T47D (cell line): ENCODE measurements around the gene ABHD1.
"Not testable (repeated sequence)": the region's sequence is repeated elsewhere in the genome, so short reads cannot be mapped to it uniquely, and the experiment has no call there.

Experiments
- DNase-seq, 2 experiments: peaks; one replicate each; pipeline versions ENCODE4 v3.0.0 to v3.0.0-alpha.2; 2011 to 2012; ENCODE audit warnings: low read depth in 1 of 2, low spot score in 1 of 2
- JUND ChIP-seq: IDR thresholded peaks from 2 replicates; pipeline ENCODE4 v1.6.1; 2012; ENCODE audit warnings: low read depth
- in situ Hi-C: cut with HindIII; loops from 2 replicates; pipeline ENCODE4 v1.10.0; 2016; ENCODE audit warnings: low sequenced_read_pairs, low pct_unique_long_range_greater_than_20kb

ABHD1 gene

DNA sequence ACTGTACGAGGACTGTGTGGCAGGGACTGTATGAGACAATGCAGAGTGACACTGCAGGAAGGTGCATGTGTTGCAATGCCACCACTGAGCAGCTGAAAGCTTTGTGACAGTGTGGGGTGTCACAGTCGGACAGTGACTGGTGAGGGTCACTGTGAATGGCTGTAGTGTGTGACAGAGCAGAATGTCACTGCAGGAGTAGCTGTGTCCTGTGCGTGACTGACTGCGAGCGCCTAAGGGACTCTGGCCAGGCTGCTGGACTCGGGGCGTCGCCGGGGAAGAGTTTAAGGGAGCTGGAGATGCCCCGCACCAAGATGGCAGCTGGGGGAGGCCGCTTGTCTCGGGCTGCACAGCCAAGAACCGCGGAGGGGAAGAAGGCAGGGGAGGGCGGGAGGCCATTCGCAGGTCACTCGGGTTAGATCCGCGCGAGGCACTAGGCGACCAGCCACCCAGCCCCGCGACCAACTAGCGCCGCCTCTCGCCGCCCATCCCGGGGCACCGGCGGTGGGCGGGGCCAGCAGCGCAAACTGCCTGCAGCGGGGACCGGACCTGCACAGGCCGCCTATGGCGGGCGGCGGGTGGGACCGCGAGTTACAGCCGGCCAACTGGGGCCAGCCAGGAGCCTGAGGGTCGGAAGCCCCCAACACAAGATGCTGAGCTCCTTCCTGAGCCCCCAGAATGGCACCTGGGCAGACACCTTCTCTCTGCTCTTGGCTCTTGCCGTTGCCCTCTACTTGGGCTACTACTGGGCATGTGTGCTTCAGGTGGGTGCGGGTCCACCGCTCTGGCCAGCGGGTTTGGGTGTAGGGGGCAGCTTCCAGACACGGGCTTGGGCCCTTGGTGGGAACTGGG, at the start of gene ABHD1:
ABHD1 (plus strand) TSS at position 514 of the 849 bp plus-strand sequence; CDS start at position 648, 134 bp downstream.
- DNase-seq = peak; percentile 39 to 51
- no peak for TF ChIP-seq JUND
- in situ Hi-C loops = no loop called here

DNA sequence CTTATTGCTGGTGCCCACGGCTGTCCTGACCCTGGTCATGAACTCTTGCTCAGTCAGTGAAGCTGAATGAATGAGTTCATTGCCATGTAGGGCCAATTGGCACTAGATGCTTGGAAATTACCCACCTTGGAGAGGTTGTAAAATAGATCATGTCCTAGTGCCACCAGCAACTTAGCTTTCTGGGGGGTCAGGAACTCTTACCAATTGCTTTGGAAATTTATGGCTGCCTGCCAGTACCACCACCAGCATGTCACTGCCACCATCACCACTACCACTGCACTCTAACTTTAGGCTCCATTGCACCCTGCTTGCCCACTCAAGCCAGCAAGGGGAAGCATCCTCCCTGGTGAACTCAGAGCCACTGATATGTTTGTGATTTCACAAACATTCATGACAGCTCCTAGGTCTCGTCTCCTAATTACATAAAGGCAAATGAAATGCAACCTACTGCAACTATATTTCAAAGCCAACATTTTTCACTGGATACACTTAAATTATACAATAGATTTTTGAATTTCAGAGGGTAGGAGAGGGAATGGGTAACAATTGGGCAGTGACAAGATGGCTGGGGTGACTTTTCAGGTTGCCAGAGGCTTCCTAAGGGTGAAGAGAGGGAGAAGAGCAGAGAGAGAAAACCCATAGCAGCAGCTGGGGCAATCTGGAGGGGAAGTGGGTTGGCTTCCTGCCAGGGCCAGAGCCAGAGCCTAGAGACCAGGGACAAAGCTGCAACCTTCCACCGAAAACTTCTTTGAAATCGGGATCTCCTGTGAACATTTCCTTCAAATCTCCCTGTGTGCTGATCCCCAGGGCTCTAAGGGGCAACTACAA, 48.7 kb upstream of the ABHD1 start:
- no peak for TF ChIP-seq JUND
- in situ Hi-C loops = no loop called here
- DNase-seq = no peak

DNA sequence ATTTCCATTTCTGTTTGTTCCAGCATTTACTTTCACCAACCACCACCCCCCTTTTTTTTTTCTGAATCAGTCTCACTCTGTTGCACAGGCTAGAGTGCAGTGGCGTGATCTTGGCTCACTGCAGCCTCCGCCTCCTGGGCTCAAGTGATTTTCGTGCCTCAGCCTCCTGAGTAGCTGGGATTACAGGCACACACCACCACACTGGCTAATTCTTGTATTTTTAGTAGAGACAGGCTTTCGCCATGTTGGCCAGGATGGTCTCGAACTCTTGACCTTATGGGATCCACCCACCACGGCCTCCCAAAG, 48.1 kb upstream of the ABHD1 start:
- DNase-seq, in situ Hi-C loops: not testable (repeated sequence)

DNA sequence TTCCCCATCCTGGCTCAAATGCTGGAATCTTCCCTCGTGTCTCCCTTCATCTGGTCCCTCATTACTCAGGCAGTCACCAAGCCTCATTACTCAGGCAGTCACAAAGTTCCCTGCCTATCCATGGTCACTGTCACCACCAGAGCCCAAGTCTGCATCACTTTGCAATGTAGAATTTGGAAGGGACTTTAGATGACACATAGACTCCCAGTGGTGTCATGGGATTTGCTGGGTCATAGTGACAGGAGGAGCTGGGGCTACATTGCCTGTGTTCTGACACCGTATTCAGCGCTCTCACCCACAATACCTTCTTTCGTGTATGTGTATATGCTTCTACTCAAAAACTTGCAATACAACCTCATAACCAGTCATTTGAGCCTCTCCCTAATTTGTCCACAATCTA, 47.3 kb upstream of the ABHD1 start:
- no peak for TF ChIP-seq JUND
- DNase-seq = no peak
- in situ Hi-C loops = no loop called here

DNA sequence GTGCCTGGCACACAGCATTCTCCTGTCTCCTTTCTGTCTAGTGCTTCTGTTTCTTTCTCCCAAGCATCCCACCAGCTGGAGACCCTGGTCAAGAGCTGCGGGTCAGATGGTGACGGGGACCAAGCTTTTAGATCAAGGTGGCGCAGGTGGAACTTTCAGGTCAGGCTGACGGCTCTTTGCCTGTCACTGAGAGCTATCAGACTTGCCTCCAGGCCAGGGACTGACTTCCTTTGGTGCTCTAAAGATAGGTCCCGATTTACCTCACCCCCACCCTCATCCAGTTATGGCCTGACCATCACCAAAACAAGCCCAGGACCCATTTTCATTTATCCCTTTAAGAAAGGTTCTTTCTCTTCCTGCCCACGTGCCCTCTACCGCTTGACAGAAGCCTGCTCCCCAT, 46.4 kb upstream of the ABHD1 start:
- TF ChIP-seq JUND = no peak
- in situ Hi-C loops = no loop called here
- DNase-seq = no peak

DNA sequence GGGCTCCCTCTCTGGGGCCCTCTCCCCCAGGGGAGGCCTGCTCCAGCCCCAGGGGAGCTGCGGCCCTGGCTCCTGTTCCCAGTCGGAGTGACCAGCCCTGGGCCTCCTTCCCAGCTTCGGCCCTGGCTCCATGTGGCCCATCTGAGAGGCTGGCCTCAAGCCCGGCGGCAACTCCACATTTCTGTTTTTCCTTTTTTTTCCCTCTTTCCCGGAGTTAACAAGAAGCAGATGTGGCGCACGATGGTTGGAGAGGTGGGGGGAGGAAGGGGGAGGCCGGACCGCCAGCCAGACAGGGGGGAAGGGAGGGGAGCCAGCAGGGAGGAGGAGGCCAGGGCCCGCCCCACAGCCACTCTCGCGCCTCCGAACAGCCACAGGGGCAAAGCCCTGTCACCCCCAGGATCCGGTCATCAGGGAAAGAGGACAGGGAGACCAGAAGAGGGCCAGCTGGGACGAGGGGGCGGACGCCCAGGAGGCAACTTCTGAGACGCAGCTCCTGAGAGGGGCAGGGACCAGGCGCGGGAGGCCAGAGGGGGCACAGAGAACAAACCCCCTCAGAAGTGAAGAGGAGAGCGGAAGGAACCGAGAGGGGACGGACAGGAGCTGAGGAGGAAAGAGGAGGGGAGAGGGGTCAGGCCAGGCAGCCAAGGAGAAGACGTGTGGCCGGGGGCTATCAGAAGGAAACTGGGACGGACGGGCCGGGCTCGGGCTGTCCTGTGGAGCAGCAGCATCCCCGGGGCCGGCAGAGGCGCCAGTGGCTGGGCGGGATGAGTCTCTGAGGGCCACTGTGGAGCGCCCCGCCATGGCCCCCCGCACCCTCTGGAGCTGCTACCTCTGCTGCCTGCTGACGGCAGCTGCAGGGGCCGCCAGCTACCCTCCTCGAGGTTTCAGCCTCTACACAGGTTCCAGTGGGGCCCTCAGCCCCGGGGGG, 45.1 kb upstream of the ABHD1 start, which contains the start of gene EMILIN1:
EMILIN1 (plus strand) TSS at position 349 of the 928 bp plus-strand sequence; CDS start at position 800, 451 bp downstream.
- TF ChIP-seq JUND = no peak
- in situ Hi-C loops = no loop called here
- no peak for DNase-seq

DNA sequence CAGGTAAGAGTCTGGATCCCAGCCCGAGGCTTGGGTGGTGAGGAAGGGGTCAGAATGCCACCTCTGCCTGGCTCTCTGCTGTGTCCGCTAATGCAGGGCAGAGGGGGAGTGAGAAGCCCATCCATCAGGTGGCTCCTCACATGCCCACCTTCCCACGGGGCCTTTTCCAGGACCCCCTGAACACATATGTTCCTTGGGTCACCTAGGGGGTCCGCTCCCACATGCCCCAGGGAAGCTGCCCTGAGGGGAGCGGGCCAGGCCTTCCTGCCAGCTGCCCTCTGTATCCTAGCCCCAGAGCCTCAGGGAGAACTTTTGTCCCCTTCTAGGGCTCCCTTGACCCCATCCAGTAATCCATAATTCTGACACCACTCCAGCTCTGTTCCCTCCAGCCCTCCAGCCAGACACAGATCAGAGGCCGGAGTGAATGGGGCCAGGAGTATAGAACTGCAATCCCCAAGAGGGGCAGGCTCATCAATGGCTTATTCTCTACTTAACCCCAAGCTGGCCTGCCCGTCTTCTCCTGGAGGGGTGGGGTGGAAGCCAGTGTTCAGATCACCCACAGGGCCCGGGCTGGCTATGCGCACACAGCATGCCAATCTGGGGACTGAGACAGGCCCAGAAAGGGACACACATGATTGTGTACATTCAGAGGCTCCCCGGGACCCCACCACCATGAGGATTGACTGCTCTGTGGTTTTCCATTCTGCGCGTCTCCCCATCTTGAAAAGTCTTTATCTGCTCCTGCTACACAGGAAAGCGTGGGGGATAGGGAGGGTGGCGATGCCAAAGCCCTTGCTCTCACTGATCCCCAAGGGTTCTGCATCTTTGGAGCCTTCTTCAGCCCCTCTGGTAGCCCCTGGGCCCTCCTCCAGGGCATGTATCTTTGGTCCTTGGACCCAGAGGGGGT, 44.1 kb upstream of the ABHD1 start:
- in situ Hi-C loops = no loop called here
- TF ChIP-seq JUND = no peak
- DNase-seq = no peak

DNA sequence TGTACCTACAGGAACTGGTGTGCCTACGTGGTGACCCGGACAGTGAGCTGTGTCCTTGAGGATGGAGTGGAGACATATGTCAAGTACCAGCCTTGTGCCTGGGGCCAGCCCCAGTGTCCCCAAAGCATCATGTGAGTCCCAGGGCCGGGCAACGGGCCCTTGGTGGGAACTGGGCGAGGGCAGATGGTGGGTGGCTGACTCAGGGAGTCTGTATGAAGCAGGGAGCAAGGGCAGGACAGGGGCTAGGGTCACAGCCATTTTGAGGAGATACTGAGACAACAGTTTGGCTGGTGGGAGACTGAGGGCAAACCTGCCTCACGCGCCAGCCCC, 43.5 kb upstream of the ABHD1 start:
- DNase-seq = no peak
- in situ Hi-C loops = no loop called here
- no peak for TF ChIP-seq JUND

DNA sequence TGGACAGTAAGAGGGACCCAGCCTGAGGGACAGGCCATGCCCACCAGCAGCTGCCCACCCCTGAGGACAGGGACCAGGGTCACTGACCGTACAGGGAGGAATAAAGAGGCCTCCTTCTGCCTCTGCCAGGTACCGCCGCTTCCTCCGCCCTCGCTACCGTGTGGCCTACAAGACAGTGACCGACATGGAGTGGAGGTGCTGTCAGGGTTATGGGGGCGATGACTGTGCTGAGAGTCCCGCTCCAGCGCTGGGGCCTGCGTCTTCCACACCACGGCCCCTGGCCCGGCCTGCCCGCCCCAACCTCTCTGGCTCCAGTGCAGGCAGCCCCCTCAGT, 43.0 kb upstream of the ABHD1 start:
- no peak for TF ChIP-seq JUND
- no peak for DNase-seq
- in situ Hi-C loops = no loop called here

DNA sequence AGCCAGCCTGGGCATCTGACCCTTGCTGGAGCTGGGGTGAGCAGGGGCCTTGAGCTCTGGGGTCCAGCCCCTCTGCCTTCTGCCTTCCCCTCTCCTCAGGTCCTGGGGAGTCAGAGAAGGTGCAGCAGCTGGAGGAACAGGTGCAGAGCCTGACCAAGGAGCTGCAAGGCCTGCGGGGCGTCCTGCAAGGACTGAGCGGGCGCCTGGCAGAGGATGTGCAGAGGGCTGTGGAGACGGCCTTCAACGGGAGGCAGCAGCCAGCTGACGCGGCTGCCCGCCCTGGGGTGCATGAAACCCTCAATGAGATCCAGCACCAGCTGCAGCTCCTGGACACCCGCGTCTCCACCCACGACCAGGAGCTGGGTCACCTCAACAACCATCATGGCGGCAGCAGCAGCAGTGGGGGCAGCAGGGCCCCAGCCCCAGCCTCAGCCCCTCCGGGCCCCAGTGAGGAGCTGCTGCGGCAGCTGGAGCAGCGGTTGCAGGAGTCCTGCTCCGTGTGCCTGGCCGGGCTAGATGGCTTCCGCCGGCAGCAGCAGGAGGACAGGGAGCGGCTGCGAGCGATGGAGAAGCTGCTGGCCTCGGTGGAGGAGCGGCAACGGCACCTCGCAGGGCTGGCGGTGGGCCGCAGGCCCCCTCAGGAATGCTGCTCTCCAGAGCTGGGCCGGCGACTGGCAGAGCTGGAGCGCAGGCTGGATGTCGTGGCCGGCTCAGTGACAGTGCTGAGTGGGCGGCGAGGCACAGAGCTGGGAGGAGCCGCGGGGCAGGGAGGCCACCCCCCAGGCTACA, 41.4 kb upstream of the ABHD1 start:
- TF ChIP-seq JUND = no peak
- DNase-seq = no peak
- in situ Hi-C loops = no loop called here

DNA sequence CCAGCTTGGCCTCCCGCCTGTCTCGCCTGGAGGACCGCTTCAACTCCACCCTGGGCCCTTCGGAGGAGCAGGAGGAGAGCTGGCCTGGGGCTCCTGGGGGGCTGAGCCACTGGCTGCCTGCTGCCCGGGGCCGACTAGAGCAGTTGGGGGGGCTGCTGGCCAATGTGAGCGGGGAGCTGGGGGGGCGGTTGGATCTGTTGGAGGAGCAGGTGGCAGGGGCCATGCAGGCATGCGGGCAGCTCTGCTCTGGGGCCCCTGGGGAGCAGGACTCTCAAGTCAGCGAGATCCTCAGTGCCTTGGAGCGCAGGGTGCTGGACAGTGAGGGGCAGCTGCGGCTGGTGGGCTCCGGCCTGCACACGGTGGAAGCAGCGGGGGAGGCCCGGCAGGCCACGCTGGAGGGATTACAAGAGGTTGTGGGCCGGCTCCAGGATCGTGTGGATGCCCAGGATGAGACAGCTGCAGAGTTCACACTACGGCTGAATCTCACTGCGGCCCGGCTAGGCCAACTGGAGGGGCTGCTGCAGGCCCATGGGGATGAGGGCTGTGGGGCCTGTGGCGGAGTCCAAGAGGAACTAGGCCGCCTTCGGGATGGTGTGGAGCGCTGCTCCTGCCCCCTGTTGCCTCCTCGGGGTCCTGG, 40.7 kb upstream of the ABHD1 start:
- TF ChIP-seq JUND = no peak

More for the DNA sequence above, 40.7 kb upstream of the ABHD1 start:
- in situ Hi-C loops = no loop called here
- DNase-seq = no peak
